Head of caudate nucleus (tissue), 42 donors: ENCODE data around the gene PRKCZ.

Experiments used
- DNase-seq, 42 donors: peaks; one replicate each; pipeline versions ENCODE4 v3.0.0 to v3.0.0-alpha.2; 2020 to 2021; ENCODE audit warnings: mixed read lengths in 7 of 42
- intact Hi-C: fragments of 100-400 bp; cut with DNase I; formaldehyde crosslinking; loops from one replicate; pipeline ENCODE4 v1.15.0; 2022

PRKCZ gene

GRCh38 chr1:2215329-2215728 lies 165.1 kb downstream of the PRKCZ start:
- no peak for DNase-seq
- intact Hi-C loops: no loop called here

GRCh38 chr1:2215909-2216766 lies 165.9 kb downstream of the PRKCZ start:
- DNase-seq: no peak
- intact Hi-C loops: no loop called here

GRCh38 chr1:2216767-2217058 lies 166.5 kb downstream of the PRKCZ start:
- intact Hi-C loops: no loop called here
- no peak for DNase-seq

- intact Hi-C loops: no loop called here
- no peak for DNase-seq
Measured at GRCh38 chr1:2221271-2221670, 171.1 kb downstream of the PRKCZ start.

- intact Hi-C loops: no loop called here
- DNase-seq: no peak
Measured at GRCh38 chr1:2224170-2224584, 174.0 kb downstream of the PRKCZ start.

DNA sequence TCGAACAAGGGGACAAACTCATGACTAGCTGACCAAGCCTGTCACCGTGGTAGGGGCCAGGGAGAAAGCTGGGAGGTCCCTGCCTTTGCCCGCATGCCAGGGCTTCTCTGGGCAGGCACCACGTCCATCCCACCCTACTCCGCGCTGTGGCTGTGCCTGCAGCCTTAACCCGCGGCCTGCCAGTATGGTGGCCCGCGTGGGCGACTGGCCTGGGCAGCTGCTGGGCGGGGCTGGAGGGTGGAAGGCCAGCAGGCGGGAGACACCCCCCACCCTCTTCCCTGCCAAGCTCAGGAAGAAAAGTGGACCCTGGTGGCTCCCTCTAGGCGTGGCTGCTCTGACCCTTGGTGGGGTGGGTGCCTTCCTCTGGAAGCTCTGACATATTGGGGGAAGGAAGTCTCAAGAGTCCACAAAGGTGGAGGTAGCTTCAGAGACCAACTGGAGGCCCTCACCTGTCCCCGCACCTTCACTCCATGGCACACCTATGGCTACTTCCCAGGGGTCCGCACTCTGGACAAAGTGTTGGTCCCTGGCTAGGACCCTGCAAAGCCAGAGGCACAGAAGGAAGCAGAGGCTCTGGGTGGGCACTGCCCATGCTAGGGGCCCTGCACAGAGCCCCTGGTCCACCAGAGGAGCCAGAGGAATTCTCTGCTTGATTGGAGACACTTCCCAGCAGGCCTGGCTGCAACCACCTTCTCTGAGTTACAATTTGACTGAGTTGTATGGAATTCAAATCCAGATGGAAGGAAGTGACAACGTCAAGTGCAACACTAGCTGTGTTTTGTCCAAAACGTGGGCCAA lies 174.6 kb downstream of the PRKCZ start:
- intact Hi-C loops: no loop called here
- DNase-seq: no peak

- intact Hi-C loops: no loop called here
- DNase-seq: no peak
Measured at GRCh38 chr1:2226525-2227345, 176.5 kb downstream of the PRKCZ start.

DNA sequence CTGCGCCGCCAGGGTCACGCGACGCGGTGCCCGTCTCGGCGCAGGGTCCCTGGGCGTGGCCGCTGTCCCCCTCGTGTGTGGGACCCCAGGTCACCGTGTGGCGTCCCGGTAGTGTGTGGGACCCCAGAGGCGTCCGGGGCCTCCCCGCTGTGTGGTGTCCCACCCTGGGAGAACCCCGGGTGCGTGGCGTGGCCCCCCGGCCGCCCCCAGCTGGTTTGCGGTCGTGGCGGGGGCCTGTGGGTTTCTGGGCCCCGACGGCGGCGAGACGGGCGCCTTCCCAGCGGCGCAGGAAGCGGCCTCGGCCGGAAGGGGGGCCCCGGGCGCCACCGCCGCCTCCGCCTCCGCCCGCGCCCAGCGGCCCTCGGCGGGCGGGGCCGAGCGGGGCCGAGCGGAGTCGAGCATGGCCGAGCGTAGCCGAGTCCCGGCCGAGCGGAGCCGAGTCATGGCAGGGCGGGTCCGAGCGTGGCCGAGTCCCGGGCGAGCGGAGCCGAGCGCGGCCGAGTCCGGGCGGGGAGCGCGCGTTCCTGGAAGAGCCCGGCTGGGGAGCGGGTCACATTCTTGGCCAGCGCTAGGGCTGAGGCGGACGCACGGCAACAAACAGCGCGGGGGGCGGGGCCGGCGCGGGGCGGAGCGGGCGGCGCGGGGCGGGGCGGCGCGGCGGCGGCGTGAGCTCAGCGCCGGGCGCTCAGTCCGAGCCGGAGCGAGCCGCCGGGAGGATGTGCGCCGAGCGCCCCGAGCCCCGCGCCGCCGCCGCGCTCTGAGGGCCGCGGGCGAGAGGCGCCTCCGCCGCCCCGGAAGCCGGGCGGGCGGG lies 177.3 kb downstream of the PRKCZ start:
- peak; percentile 79 to 98 (median 94) for DNase-seq
- intact Hi-C loops: no loop called here

DNA sequence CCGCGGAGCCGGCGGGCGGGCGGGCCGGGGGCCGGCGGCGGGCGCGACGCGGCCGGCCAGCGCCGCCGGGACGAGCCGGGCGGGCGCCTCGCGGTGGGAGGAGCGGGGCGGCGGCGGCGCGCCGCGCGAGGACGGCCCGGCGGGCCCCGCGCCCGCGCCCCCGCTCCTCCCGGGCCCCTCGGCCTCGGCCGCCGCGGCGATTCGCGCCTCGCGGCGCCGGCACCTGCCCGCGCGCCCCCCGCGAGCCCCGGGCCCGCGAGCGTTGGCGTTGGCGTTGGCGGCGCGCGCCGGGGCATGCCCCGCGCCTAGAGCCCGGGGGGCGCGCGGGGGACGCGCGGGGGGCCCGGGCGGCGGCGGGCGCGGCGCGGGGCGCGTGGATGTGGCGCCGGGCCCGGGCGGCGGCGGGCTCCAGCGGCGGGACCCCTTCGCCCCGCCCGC lies 178.0 kb downstream of the PRKCZ start, which contains the start of gene SKI:
Gene SKI (plus strand): TSS at position 163 of the 438 bp plus-strand sequence. CDS start 448 bp downstream, outside the sequence.
- DNase-seq: no peak
- intact Hi-C loops: no loop called here

GRCh38 chr1:2228694-2229036 lies 178.5 kb downstream of the PRKCZ start:
- intact Hi-C loops: no loop called here
- peak in 5 of 42 donors; percentile 22 to 44 (median 35) for DNase-seq

- intact Hi-C loops: no loop called here
- peak; percentile 70 to 94 (median 85) for DNase-seq
Measured at GRCh38 chr1:2229037-2229864, 179.0 kb downstream of the PRKCZ start.

GRCh38 chr1:2229911-2230731 lies 179.9 kb downstream of the PRKCZ start:
- intact Hi-C loops: loop anchor here (5.0 kb wide), 3 partner anchors 33 to 87 kb away; no protein-coding TSS in a partner anchor
- DNase-seq: peak in 21 of 42 donors; percentile 29 to 80 (median 57)

DNA sequence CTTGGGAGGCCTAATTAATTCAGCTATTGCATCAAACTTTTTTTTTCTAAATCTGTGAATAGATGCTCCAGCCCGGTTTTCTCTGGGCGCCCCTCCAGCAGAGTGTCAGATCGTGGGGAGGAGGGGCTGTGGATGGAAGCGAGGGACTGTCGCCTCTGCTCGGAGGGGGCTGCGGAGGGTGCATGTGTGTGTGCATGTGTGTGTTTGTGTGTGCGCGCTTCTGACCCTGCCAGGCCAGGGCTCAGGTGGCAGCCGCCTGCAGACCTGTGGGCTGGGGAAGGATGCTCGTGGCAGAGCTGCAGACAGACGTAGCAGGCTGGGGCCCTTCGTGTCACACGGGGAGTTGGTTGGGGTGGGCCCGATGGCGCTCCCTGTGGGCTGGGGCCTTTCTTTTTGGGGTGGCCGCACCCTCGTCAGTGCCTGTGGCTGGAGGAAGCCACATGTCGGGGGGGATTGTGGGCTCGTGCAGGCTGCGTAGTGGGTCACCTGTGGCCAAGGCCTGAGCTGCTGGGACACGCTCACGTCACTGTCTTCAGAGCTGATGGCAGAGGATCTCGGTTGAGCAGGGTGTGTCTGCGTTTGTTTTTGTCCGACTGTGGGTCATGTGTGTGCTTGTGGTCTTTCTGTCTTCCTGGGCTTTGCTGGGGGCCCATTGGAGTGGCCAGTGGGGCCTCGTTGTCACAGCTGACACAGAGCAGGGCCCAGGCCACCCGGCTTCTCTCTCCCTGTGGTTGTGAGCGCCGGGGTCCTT lies 180.7 kb downstream of the PRKCZ start:
- intact Hi-C loops: loop anchor here (5.0 kb wide), 3 partner anchors 34 to 86 kb away; no protein-coding TSS in a partner anchor
- DNase-seq: peak; percentile 56 to 91 (median 76)

DNA sequence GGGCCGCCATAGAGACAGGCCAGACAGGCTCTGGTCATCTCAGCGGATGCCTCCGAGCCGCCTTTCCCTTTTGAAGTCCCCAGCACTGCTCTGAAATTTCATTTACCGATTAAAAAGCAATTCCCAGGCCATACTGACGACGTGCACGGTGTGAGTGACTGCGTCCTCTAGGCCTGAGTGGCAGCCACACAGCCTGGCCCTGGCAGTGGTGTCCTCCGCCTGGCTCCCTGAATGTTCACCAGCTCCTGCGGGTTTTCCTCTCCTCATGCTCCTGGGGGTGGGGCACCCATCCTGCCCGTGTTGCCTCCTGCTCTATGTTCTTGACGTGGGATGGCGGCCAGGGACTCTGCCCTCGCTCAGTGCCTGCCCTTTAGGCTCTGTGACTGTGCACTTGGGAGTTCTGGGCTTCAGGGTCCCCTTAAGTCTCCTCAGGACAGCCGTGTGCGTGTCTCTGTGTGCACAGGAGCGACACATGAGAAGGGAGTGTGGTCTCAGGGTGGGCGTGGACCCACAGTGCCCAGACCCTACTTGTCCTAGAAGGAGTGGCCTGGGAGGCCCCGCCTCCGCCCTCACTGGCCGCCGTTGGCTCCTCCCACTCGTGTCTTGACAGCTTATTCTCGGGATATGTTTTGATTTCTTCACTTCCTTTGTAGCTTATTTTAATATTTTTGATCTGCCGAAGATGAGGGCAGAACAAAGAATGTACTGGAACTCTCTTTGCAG lies 181.5 kb downstream of the PRKCZ start:
- peak; percentile 50 to 87 (median 72) for DNase-seq
- intact Hi-C loops: loop anchor here (5.0 kb wide), 3 partner anchors 34 to 86 kb away; no protein-coding TSS in a partner anchor

DNA sequence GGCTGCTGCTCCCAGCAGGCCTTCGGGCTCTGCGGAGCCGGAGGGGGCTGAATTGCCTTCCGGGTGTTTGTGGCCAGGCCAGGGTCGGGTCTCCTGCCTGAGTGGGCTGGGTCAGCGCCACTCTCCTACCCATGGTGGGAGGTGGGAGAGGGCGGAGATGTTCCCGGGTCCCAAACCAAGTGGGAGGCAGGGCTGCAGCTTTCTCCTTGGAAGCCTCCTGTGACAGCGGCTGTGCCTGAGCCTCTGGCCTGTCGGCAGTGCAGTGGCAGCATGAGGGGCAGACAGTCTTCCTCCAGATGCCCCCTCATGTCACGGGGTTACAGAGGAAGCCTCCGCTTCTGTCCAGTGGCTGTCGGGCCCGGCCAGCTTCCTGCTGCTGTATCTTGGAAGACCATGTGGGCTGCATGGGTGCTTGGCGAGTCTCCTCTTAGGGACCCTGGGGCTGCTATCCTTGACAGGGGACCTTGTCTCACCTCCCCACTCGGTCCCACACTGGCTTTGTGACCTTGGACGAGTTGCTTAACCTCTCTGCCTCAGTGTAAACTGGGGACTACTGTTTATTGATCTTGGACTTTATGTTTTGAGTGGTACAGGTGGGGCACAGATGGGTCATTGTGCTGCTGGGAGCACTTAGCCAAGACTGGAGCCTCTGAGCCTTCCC lies 182.2 kb downstream of the PRKCZ start:
- intact Hi-C loops: loop anchor here (5.0 kb wide), 3 partner anchors 35 to 85 kb away; no protein-coding TSS in a partner anchor
- peak in 3 of 42 donors; percentile 47 to 49 (median 47) for DNase-seq
